CD4-positive, alpha-beta memory T cell (primary cell): ENCODE measurements around the gene IFNA10. TPM values are rescaled to one million over a fixed set of nuclear protein-coding genes. Genes with fewer than 3 reads are reported as not detected.
"Not testable (repeated sequence)": the region's sequence is repeated elsewhere in the genome, so short reads cannot be mapped to it uniquely, and the experiment has no call there.

Source experiments
- CTCF ChIA-PET: fragments of 350-600 bp; sonication (Branson Sonifier 250); formaldehyde crosslinking; loops from one replicate; lab custom pipeline; 2021; ENCODE audit warnings: inconsistent platforms; ENCODE audit not compliant: partially characterized antibody; lab: Charles Lee
- POLR2A ChIA-PET: fragments of 350-600 bp; sonication (Branson Sonifier 250); formaldehyde crosslinking; loops from one replicate; lab custom pipeline; 2021; ENCODE audit not compliant: partially characterized antibody; lab: Charles Lee
- DNase-seq, 5 donors: peaks; one replicate each; pipeline versions ENCODE4 v3.0.0 to v3.0.0-alpha.2; 2020 to 2022; ENCODE audit warnings: mixed read lengths in 1 of 5
- H3K27ac ChIP-seq: one replicate; pipeline ENCODE4 v1.7.0; 2013; ENCODE audit warnings: low read depth, low read length
- H3K27me3 ChIP-seq: 2 replicates; pipeline ENCODE4 v1.7.0; 2013; ENCODE audit warnings: mild to moderate bottlenecking, low read length, moderate library complexity; ENCODE audit not compliant: insufficient read depth
- H3K36me3 ChIP-seq: 2 replicates; pipeline ENCODE4 v1.7.0; 2013; ENCODE audit warnings: mild to moderate bottlenecking, low read length, moderate library complexity; ENCODE audit not compliant: insufficient read depth
- H3K4me1 ChIP-seq: 2 replicates; pipeline ENCODE4 v1.7.0; 2013; ENCODE audit warnings: mild to moderate bottlenecking, low read length, moderate library complexity; ENCODE audit not compliant: insufficient read depth
- H3K4me3 ChIP-seq, 2 donors: one replicate each; pipeline ENCODE4 v1.7.0; 2013; ENCODE audit warnings: low read length in 2 of 2, mild to moderate bottlenecking in 1 of 2
- H3K9me3 ChIP-seq, 2 donors: one replicate each; pipeline ENCODE4 v1.7.0; 2013; ENCODE audit warnings: low read length in 2 of 2, control low read depth in 1 of 2; ENCODE audit not compliant: control insufficient read depth in 1 of 2
- H3K27ac Mint-ChIP-seq, 7 donors: one replicate each; pipeline ENCODE4 v1.8.0; 2020 to 2021; ENCODE audit warnings: mixed read lengths in 7 of 7, mild to moderate bottlenecking in 6 of 7, inconsistent platforms in 3 of 7, moderate library complexity in 3 of 7
- H3K27me3 Mint-ChIP-seq, 2 donors: one replicate each; pipeline ENCODE4 v1.8.0; 2020 to 2021; ENCODE audit warnings: mixed read lengths in 2 of 2
- H3K36me3 Mint-ChIP-seq, 2 donors: one replicate each; pipeline ENCODE4 v1.8.0; 2020 to 2021; ENCODE audit warnings: mixed read lengths in 2 of 2, inconsistent platforms in 1 of 2, mild to moderate bottlenecking in 1 of 2
- H3K4me1 Mint-ChIP-seq, 4 donors: one replicate each; pipeline ENCODE4 v1.8.0; 2020 to 2021; ENCODE audit warnings: mixed read lengths in 4 of 4, mild to moderate bottlenecking in 1 of 4
- H3K4me3 Mint-ChIP-seq, 8 donors: one replicate each; pipeline ENCODE4 v1.8.0; 2020 to 2021; ENCODE audit warnings: mixed read lengths in 8 of 8, mild to moderate bottlenecking in 7 of 8, moderate library complexity in 6 of 8, inconsistent platforms in 3 of 8
- H3K9me3 Mint-ChIP-seq, 8 donors: one replicate each; pipeline ENCODE4 v1.8.0; 2020 to 2021; ENCODE audit warnings: mixed read lengths in 8 of 8, mild to moderate bottlenecking in 5 of 8, inconsistent platforms in 3 of 8, moderate library complexity in 1 of 8
- intact Hi-C: fragments of 100-400 bp; cut with micrococcal nuclease; formaldehyde crosslinking; loops from one replicate; pipeline ENCODE4 v1.15.1; 2023
- polyA plus RNA-seq, 2 donors: library from polyadenylated mRNA; unstranded; fragments of 300-500 nt; fragmentation: Illumina TruSeq; gene quantifications; one replicate each; pipeline ENCODE4 v1.2.3, GENCODE V29; 2021
- total RNA-seq, 2 experiments: library from RNA; stranded (reverse); gene quantifications; one replicate each; pipeline ENCODE4 v1.2.3, GENCODE V29; 2021

The IFNA10 gene
- not detected for total RNA-seq
- polyA plus RNA-seq, result not detected

- intact Hi-C loops, result not testable (repeated sequence)
These were observed at the start of gene IFNA10 for GRCh38 chr9:21207043-21207442. Gene IFNA10, minus strand, starts transcription at chr9:21207143. Its CDS starts 46 bp downstream, at chr9:21207097.

GRCh38 chr9:21255538-21256212, 48.7 kb upstream of the IFNA10 start:
- no peak overlapping the region for H3K27ac ChIP-seq
- Mint-ChIP-seq H3K27me3 (peaks cover 2 to 4% of the 10 kb centered on the region in 2 donors), H3K4me1 (peaks cover 3 to 6% (median 5%) of the 10 kb centered on the region in 4 donors), H3K4me3 (no peak overlapping the region), H3K9me3 (no peaks in the 10 kb centered on the region), H3K27ac (no peak overlapping the region), H3K36me3 (no peaks in the 10 kb centered on the region)
- H3K9me3 ChIP-seq, result no peaks in the 10 kb centered on the region
- DNase-seq, result no peak
- no peaks in the 10 kb centered on the region for H3K27me3 ChIP-seq
- peaks cover 7% of the 10 kb centered on the region for H3K4me1 ChIP-seq
- POLR2A ChIA-PET, result no interaction called here
- H3K36me3 ChIP-seq, result no peaks in the 10 kb centered on the region
- CTCF ChIA-PET, result no interaction called here
- no peak overlapping the region for H3K4me3 ChIP-seq
- intact Hi-C loops, result no loop called here

More at GRCh38 chr9:21207043-21207442, at the start of gene IFNA10:
- H3K4me3 ChIP-seq, H3K4me1 ChIP-seq, POLR2A ChIA-PET, H3K36me3 ChIP-seq, H3K9me3 ChIP-seq, CTCF ChIA-PET, DNase-seq, H3K27ac Mint-ChIP-seq, H3K36me3 Mint-ChIP-seq, H3K4me1 Mint-ChIP-seq, H3K27ac ChIP-seq, H3K27me3 ChIP-seq, H3K4me3 Mint-ChIP-seq: not testable (repeated sequence)
- peaks cover 10 to 14% of the 10 kb centered on the region in 2 donors for H3K27me3 Mint-ChIP-seq
- peaks cover 0 to 10% (median 1%) of the 10 kb centered on the region in 8 donors for H3K9me3 Mint-ChIP-seq

GRCh38 chr9:21252721-21253547, 46.0 kb upstream of the IFNA10 start:
- Histone ChIP-seq H3K36me3 (no peaks in the 10 kb centered on the region), H3K4me1 (peaks cover 7% of the 10 kb centered on the region), H3K27ac (no peak overlapping the region), H3K9me3 (no peaks in the 10 kb centered on the region), H3K27me3 (no peaks in the 10 kb centered on the region), H3K4me3 (no peak overlapping the region)
- no peak overlapping the region for H3K27ac Mint-ChIP-seq
- peaks cover 3 to 6% (median 5%) of the 10 kb centered on the region in 4 donors for H3K4me1 Mint-ChIP-seq
- DNase-seq, result peak; percentile 8 to 60 (median 22)
- peaks cover 0 to 1% (median 0%) of the 10 kb centered on the region in 8 donors for H3K9me3 Mint-ChIP-seq
- intact Hi-C loops, result loop anchor here (1.0 kb wide), 1 partner anchor 536 kb away; no protein-coding TSS in a partner anchor
- CTCF ChIA-PET, result interaction anchor here (0.8 to 3.0 kb wide), 14 partner anchors 12 to 538 kb away, joined by 3 to 18 read pairs (median 4); no protein-coding TSS in a partner anchor
- no peaks in the 10 kb centered on the region for H3K36me3 Mint-ChIP-seq
- POLR2A ChIA-PET, result no interaction called here
- peak overlapping the region in 3 of 8 donors; percentile 3 to 64 (median 54) for H3K4me3 Mint-ChIP-seq
- peaks cover 5 to 12% of the 10 kb centered on the region in 2 donors for H3K27me3 Mint-ChIP-seq

GRCh38 chr9:21251638-21252037, 44.7 kb upstream of the IFNA10 start:
- no peak for DNase-seq
- no peak overlapping the region for H3K4me3 ChIP-seq
- H3K27ac ChIP-seq, result no peak overlapping the region
- Mint-ChIP-seq H3K4me3 (no peak overlapping the region), H3K27ac (no peak overlapping the region), H3K36me3 (no peaks in the 10 kb centered on the region), H3K4me1 (peaks cover 3 to 6% (median 5%) of the 10 kb centered on the region in 4 donors), H3K27me3 (peaks cover 5 to 12% of the 10 kb centered on the region in 2 donors), H3K9me3 (peaks cover 0 to 1% (median 0%) of the 10 kb centered on the region in 8 donors)
- no peaks in the 10 kb centered on the region for H3K9me3 ChIP-seq
- ChIA-PET CTCF (interaction anchor here (1.1 to 3.0 kb wide), 8 partner anchors 13 to 146 kb away, joined by 3 to 18 read pairs (median 6); no protein-coding TSS in a partner anchor), POLR2A (no interaction called here)
- H3K4me1 ChIP-seq, result peaks cover 7% of the 10 kb centered on the region
- H3K27me3 ChIP-seq, result no peaks in the 10 kb centered on the region
- no peaks in the 10 kb centered on the region for H3K36me3 ChIP-seq
- intact Hi-C loops, result no loop called here

- POLR2A ChIA-PET, result no interaction called here
These were observed 44.2 kb upstream of the IFNA10 start for GRCh38 chr9:21251190-21251589.

DNA sequence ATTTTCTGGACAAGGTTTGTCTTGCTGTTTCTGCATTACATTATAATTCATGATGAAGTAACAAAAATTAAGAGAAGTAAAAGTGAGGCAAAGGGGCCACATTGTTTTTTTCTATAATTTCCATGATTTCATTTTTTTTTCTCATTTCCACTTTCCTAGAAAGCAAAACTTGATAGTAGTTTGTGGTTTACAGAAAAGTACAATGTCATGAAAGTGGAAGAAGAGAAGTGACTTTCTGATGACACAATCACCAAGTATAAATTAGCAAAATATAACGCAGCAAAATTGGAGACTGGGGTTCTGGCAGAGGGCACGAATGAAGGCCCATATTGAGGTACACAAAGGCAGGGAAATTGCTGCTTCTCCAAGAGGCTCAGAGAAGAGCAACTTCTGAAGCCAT, 37.9 kb upstream of the IFNA10 start:
- CTCF ChIA-PET, result no interaction called here
- H3K27me3 Mint-ChIP-seq, result peaks cover 5 to 15% of the 10 kb centered on the region in 2 donors

More at GRCh38 chr9:21251190-21251589, 44.2 kb upstream of the IFNA10 start:
- peaks cover 3 to 6% (median 5%) of the 10 kb centered on the region in 4 donors for H3K4me1 Mint-ChIP-seq
- intact Hi-C loops, result no loop called here
- peaks cover 5 to 10% of the 10 kb centered on the region in 2 donors for H3K27me3 Mint-ChIP-seq
- H3K9me3 Mint-ChIP-seq, result peaks cover 0 to 2% (median 0%) of the 10 kb centered on the region in 8 donors
- Histone ChIP-seq H3K9me3 (no peaks in the 10 kb centered on the region), H3K27me3 (no peaks in the 10 kb centered on the region), H3K36me3 (no peaks in the 10 kb centered on the region), H3K4me1 (peaks cover 7% of the 10 kb centered on the region), H3K27ac (no peak overlapping the region), H3K4me3 (no peak overlapping the region)
- no peak overlapping the region for H3K4me3 Mint-ChIP-seq
- no peaks in the 10 kb centered on the region for H3K36me3 Mint-ChIP-seq
- H3K27ac Mint-ChIP-seq, result no peak overlapping the region
- no peak for DNase-seq
- CTCF ChIA-PET, result interaction anchor here (1.1 to 3.0 kb wide), 5 partner anchors 16 to 147 kb away, joined by 4 to 18 read pairs (median 5); no protein-coding TSS in a partner anchor

DNA sequence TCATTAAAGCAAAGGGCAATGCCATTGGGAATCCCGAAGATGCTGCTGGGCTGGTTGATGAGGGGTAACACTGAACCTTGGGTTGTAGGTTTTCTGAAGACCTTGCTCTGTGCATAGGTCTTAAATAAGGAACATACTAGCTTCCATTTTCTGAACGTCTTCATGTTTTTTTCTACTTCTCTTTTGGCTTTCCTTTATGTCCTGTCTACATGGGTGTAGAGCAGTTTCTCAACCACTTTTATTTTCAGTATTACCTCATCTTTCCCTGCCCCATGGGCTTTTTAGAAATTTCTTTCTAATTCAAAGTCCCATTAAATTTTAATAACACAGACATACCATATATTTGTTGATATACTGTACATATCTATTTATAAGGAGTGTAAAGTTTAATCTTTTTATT, 33.0 kb upstream of the IFNA10 start, which contains the start of gene IFNA14:
IFNA14 (minus strand) TSS at position 95 of the 400 bp plus-strand sequence; CDS start at position 25, 70 bp downstream.
- H3K9me3 Mint-ChIP-seq, result peaks cover 0 to 1% (median 0%) of the 10 kb centered on the region in 8 donors
- Histone ChIP-seq H3K9me3 (no peaks in the 10 kb centered on the region), H3K4me1 (peaks cover 5% of the 10 kb centered on the region), H3K27me3 (no peaks in the 10 kb centered on the region), H3K4me3 (no peak within 1 kb of the TSS), H3K27ac (no peak within 1 kb of the TSS), H3K36me3 (no peaks in the 10 kb centered on the region)
- CTCF ChIA-PET, result no interaction called here
- no peaks in the 10 kb centered on the region for H3K36me3 Mint-ChIP-seq
- no peak within 1 kb of the TSS for H3K27ac Mint-ChIP-seq
- POLR2A ChIA-PET, result no interaction called here
- peaks cover 2 to 15% of the 10 kb centered on the region in 2 donors for H3K27me3 Mint-ChIP-seq
- no peak for DNase-seq
- peaks cover 4 to 12% (median 7%) of the 10 kb centered on the region in 4 donors for H3K4me1 Mint-ChIP-seq
- intact Hi-C loops, result loop anchor here (5.0 to 10.0 kb wide), 5 partner anchors 85 to 1212 kb away; no protein-coding TSS in a partner anchor
- no peak within 1 kb of the TSS for H3K4me3 Mint-ChIP-seq

More for the DNA sequence above, 37.9 kb upstream of the IFNA10 start:
- Histone ChIP-seq H3K9me3 (no peaks in the 10 kb centered on the region), H3K27ac (no peak overlapping the region), H3K36me3 (no peaks in the 10 kb centered on the region), H3K27me3 (no peaks in the 10 kb centered on the region), H3K4me1 (no peaks in the 10 kb centered on the region), H3K4me3 (no peak overlapping the region)
- Mint-ChIP-seq H3K27ac (no peak overlapping the region), H3K36me3 (no peaks in the 10 kb centered on the region), H3K9me3 (peaks cover 0 to 4% (median 0%) of the 10 kb centered on the region in 8 donors), H3K4me1 (no peaks in the 10 kb centered on the region), H3K4me3 (no peak overlapping the region)
- intact Hi-C loops, result no loop called here
- DNase-seq, result no peak
- POLR2A ChIA-PET, result no interaction called here
